Osteocyte (in vitro differentiated cells): ENCODE measurements around the gene ATP6V1A. TPM values are rescaled to one million over a fixed set of nuclear protein-coding genes. Genes with fewer than 3 reads are reported as not detected.

Experiments used
- DNase-seq: peaks from one replicate; pipeline ENCODE4 v3.0.0; 2021; ENCODE audit warnings: mixed read lengths; ENCODE audit not compliant: unreplicated experiment; ENCODE audit errors: extremely low spot score
- H3K27ac Mint-ChIP-seq: one replicate; pipeline ENCODE4 v1.8.0; 2021; ENCODE audit warnings: mild to moderate bottlenecking, mixed read lengths; ENCODE audit not compliant: unreplicated experiment
- H3K27me3 Mint-ChIP-seq: one replicate; pipeline ENCODE4 v1.8.0; 2021; ENCODE audit warnings: mixed read lengths; ENCODE audit not compliant: unreplicated experiment
- H3K36me3 Mint-ChIP-seq: one replicate; pipeline ENCODE4 v1.8.0; 2021; ENCODE audit warnings: mixed read lengths; ENCODE audit not compliant: unreplicated experiment
- H3K4me1 Mint-ChIP-seq: one replicate; pipeline ENCODE4 v1.8.0; 2021; ENCODE audit warnings: mixed read lengths; ENCODE audit not compliant: unreplicated experiment
- H3K4me3 Mint-ChIP-seq: one replicate; pipeline ENCODE4 v1.8.0; 2021; ENCODE audit warnings: mild to moderate bottlenecking, moderate library complexity, mixed read lengths; ENCODE audit not compliant: unreplicated experiment
- H3K9me3 Mint-ChIP-seq: one replicate; pipeline ENCODE4 v1.8.0; 2021; ENCODE audit warnings: mixed read lengths; ENCODE audit not compliant: unreplicated experiment
- CTCF ChIP-seq: fragments of 200-600 bp; sonication (generic); IDR thresholded peaks from 2 replicates; pipeline ENCODE4 v1.5.0; 2021; ENCODE audit warnings: antibody characterized with exemption, mild to moderate bottlenecking, moderate library complexity
- total RNA-seq: library from RNA; stranded (reverse); gene quantifications from 2 replicates; pipeline ENCODE4 v1.2.1, GENCODE V29; 2021

ATP6V1A gene
- total RNA-seq, 1 donor from 2014 or later, result 84.7 TPM

- no peak overlapping the region for H3K4me3 Mint-ChIP-seq
- no peak for DNase-seq
- H3K27ac Mint-ChIP-seq, result no peak overlapping the region
- no peaks in the 10 kb centered on the region for H3K27me3 Mint-ChIP-seq
- TF ChIP-seq CTCF, result no peak
- H3K36me3 Mint-ChIP-seq, result peaks cover 7% of the 10 kb centered on the region
- peaks cover 8% of the 10 kb centered on the region for H3K9me3 Mint-ChIP-seq
- H3K4me1 Mint-ChIP-seq, result peaks cover 4% of the 10 kb centered on the region
Measured at GRCh38 chr3:113754494-113755159, 7.8 kb downstream of the ATP6V1A start.

GRCh38 chr3:113758389-113759024 is 11.7 kb downstream of the ATP6V1A start:
- no peak for DNase-seq
- TF ChIP-seq CTCF, result no peak
- Mint-ChIP-seq H3K9me3 (peaks cover 8% of the 10 kb centered on the region), H3K4me3 (no peak overlapping the region), H3K27me3 (no peaks in the 10 kb centered on the region), H3K36me3 (peaks cover 7% of the 10 kb centered on the region), H3K4me1 (no peaks in the 10 kb centered on the region), H3K27ac (no peak overlapping the region)

DNA sequence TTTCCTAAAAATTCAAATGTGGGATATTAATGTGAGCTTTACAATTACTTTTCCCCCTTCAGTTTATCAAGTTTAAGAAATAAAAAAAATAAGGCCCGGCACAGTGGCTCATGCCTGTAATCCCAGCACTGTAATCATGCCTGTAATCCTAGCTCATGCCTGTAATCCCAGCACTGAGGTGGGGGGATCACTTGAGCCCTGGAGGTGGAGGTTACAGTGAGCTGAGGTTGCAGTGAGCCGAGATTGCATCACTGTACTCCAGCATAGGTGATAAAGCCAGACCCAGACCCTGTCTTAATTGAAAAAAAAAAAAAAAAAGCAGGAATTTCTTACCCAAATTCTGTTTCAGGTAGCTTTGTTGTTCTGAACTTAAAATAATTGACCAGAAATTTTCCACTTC is 17.9 kb downstream of the ATP6V1A start:
- no peak for DNase-seq
- Mint-ChIP-seq H3K9me3 (no peaks in the 10 kb centered on the region), H3K4me1 (peaks cover 5% of the 10 kb centered on the region), H3K36me3 (no peaks in the 10 kb centered on the region), H3K4me3 (no peak overlapping the region), H3K27ac (no peak overlapping the region), H3K27me3 (no peaks in the 10 kb centered on the region)
- TF ChIP-seq CTCF, result no peak

DNA sequence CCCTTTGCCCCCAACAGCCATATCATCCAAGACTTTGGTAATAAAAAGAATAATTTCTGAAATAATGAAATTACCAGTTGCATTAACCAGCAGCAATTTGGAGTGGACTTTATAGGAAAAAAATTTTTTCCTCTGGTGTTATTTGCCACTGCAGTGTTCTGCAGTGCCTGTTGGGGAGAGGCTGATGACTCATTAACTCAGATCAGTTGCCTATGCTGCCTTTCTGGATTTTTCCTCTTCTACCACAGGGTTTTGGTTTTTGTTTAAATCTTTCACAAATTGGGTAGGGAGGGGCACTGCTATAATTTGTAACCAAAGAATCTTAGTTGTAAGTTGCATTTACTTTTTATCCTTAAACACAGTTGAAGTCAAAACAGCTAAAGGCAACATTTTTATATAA is 22.7 kb downstream of the ATP6V1A start:
- H3K27me3 Mint-ChIP-seq, result no peaks in the 10 kb centered on the region

More for the DNA sequence above, 22.7 kb downstream of the ATP6V1A start:
- H3K4me1 Mint-ChIP-seq, result peaks cover 5% of the 10 kb centered on the region
- H3K27ac Mint-ChIP-seq, result peak overlapping the region; percentile 34
- TF ChIP-seq CTCF, result no peak
- no peak for DNase-seq
- H3K4me3 Mint-ChIP-seq, result no peak overlapping the region
- H3K9me3 Mint-ChIP-seq, result no peaks in the 10 kb centered on the region
- H3K36me3 Mint-ChIP-seq, result peaks cover 4% of the 10 kb centered on the region
